GM12878 (cell line): ENCODE results near the gene ERN1. TPM values are rescaled to one million over a fixed set of nuclear protein-coding genes. Genes with fewer than 3 reads are reported as not detected.

ENCODE experiments used
- ATAC-seq: fragments of 200-7000 bp; cut with Tn5 transposase; 3 replicates; pipeline ENCODE4 v1.9.1; 2020; ENCODE audit warnings: mild to moderate bottlenecking, moderate library complexity
- BruUV-seq: library from RNA; stranded (reverse); fragments of 400-500 nt; replicated peaks from 2 replicates; lab custom pipeline; 2021; lab: Mats Ljungman, UMichigan
- CTCF ChIA-PET: fragments of 300-600 bp; sonication (Branson Sonifier 250); formaldehyde crosslinking; extraction: SDS; loops from one replicate; lab custom pipeline; 2021; ENCODE audit warnings: inconsistent platforms; lab: Yijun Ruan, JAX
- POLR2A ChIA-PET: fragments of 350-600 bp; formaldehyde crosslinking; extraction: SDS; loops from one replicate; lab custom pipeline; 2021; ENCODE audit warnings: inconsistent platforms; lab: Charles Lee
- RAD21 ChIA-PET: fragments of 300-600 bp; sonication (Branson Sonifier 250); formaldehyde crosslinking; loops from one replicate; lab custom pipeline; 2023; ENCODE audit warnings: antibody characterized with exemption; ENCODE audit not compliant: unreplicated experiment; lab: Charles Lee
- SMC1A ChIA-PET: fragments of 300-600 bp; sonication (Branson Sonifier 250); formaldehyde crosslinking; loops from one replicate; lab custom pipeline; 2023; ENCODE audit not compliant: unreplicated experiment, uncharacterized antibody; lab: Charles Lee
- DNase-seq: peaks from one replicate; pipeline ENCODE4 v3.0.0-alpha.2; 2011; ENCODE audit warnings: low read depth, low spot score
- FAIRE-seq: peaks from 3 replicates; lab custom pipeline; 2011; peaks lifted over from hg19 to GRCh38; lab: Jason Lieb, UNC
- H2AFZ ChIP-seq: 2 replicates; pipeline ENCODE4 v1.6.0; 2011; ENCODE audit warnings: low read depth, low read length, control low read depth; ENCODE audit not compliant: control insufficient read depth
- H3K27ac ChIP-seq: 2 replicates; pipeline ENCODE4 v1.5.1; 2011; ENCODE audit warnings: control low read depth; ENCODE audit not compliant: control insufficient read depth, insufficient read depth
- H3K27me3 ChIP-seq, 2 experiments: replicated peaks in 1 of 2; 2 replicates each; pipeline versions ENCODE4 v1.6.0 to v1.6.1; 2011; ENCODE audit warnings: low read length in 1 of 2; ENCODE audit not compliant: control insufficient read depth in 2 of 2, insufficient read depth in 2 of 2
- H3K36me3 ChIP-seq, 2 experiments: 2 replicates each; pipeline ENCODE4 v1.5.1; 2011; ENCODE audit warnings: low read length in 1 of 2; ENCODE audit not compliant: control insufficient read depth in 2 of 2, insufficient read depth in 2 of 2
- H3K4me1 ChIP-seq: 2 replicates; pipeline ENCODE4 v1.6.1; 2011; ENCODE audit warnings: mild to moderate bottlenecking, low read length, moderate library complexity, mixed read lengths; ENCODE audit not compliant: control insufficient read depth, insufficient read depth
- H3K4me2 ChIP-seq: 2 replicates; pipeline ENCODE4 v1.6.0; 2011; ENCODE audit warnings: control low read depth; ENCODE audit not compliant: control insufficient read depth, insufficient read depth
- H3K4me3 ChIP-seq: fragments of 200-600 bp; sonication (generic); 2 replicates; pipeline ENCODE4 v1.5.1; 2016
- H3K79me2 ChIP-seq: 2 replicates; pipeline ENCODE4 v1.6.0; 2011; ENCODE audit warnings: low read length; ENCODE audit not compliant: control insufficient read depth, insufficient read depth
- H3K9ac ChIP-seq: 2 replicates; pipeline ENCODE4 v1.8.0; 2011; ENCODE audit warnings: low read length, control low read depth, mixed read lengths; ENCODE audit not compliant: control insufficient read depth, insufficient read depth
- H3K9me3 ChIP-seq: replicated peaks from 3 replicates; pipeline ENCODE4 v1.5.1; 2011; ENCODE audit warnings: mild to moderate bottlenecking, low read length; ENCODE audit not compliant: control insufficient read depth, insufficient read depth
- H4K20me1 ChIP-seq: 2 replicates; pipeline ENCODE4 v1.6.0; 2011; ENCODE audit not compliant: control insufficient read depth, insufficient read depth
- BCLAF1 ChIP-seq: fragments of 450-650 bp; IDR thresholded peaks from 2 replicates; pipeline ENCODE4 v1.6.1; 2017; ENCODE audit warnings: antibody characterized with exemption, mild to moderate bottlenecking, moderate library complexity
- BHLHE40 ChIP-seq, 2 experiments: fragments of 450-650 bp in 1 of 2; IDR thresholded peaks; 2 replicates each; pipeline ENCODE4 v1.6.1; 2011 to 2017; ENCODE audit warnings: low read depth in 2 of 2, borderline replicate concordance in 1 of 2, improper control_type of control experiment in 1 of 2, low read length in 1 of 2, mild to moderate bottlenecking in 1 of 2
- DPF2 ChIP-seq: fragments of 450-650 bp; IDR thresholded peaks from 2 replicates; pipeline ENCODE4 v1.6.1; 2017; ENCODE audit warnings: mild to moderate bottlenecking
- EP300 ChIP-seq, 2 experiments: fragments of 150-350 bp in 1 of 2; IDR thresholded peaks; 2 replicates each; pipeline ENCODE4 v1.6.1; 2011 to 2012; ENCODE audit warnings: low read depth in 2 of 2, low read length in 2 of 2, borderline replicate concordance in 1 of 2, improper control_type of control experiment in 1 of 2, inconsistent platforms in 1 of 2; ENCODE audit not compliant: control insufficient read depth in 1 of 2
- EZH2 ChIP-seq: IDR thresholded peaks from 2 replicates; pipeline ENCODE4 v1.6.1; 2012; ENCODE audit warnings: low read depth, mild to moderate bottlenecking, control low read depth, inconsistent platforms, low read length, borderline replicate concordance; ENCODE audit not compliant: control insufficient read depth
- FOS ChIP-seq: IDR thresholded peaks from 3 replicates; pipeline ENCODE4 v1.6.1; 2011; ENCODE audit warnings: borderline replicate concordance; ENCODE audit not compliant: insufficient read length; ENCODE audit errors: extremely low read depth
- HCFC1 ChIP-seq: fragments of 150-350 bp; IDR thresholded peaks from 2 replicates; pipeline ENCODE4 v1.6.1; 2014; ENCODE audit warnings: low read length
- HDAC2 ChIP-seq: fragments of 200-600 bp; sonication (generic); IDR thresholded peaks from 2 replicates; pipeline ENCODE4 v1.6.1; 2017
- KAT2A ChIP-seq: conservative IDR thresholded peaks from 2 replicates; pipeline ENCODE4 v1.6.1; 2011; ENCODE audit warnings: low read depth, low read length; ENCODE audit not compliant: control insufficient read depth
- KDM1A ChIP-seq: fragments of 200-600 bp; sonication (generic); IDR thresholded peaks from 2 replicates; pipeline ENCODE4 v1.6.1; 2016; ENCODE audit warnings: borderline replicate concordance
- MTA2 ChIP-seq: fragments of 450-650 bp; IDR thresholded peaks from 2 replicates; pipeline ENCODE4 v1.6.1; 2016; ENCODE audit warnings: low read depth, mild to moderate bottlenecking, moderate library complexity
- NR2C1 ChIP-seq: fragments of 450-650 bp; IDR thresholded peaks from 2 replicates; pipeline ENCODE4 v1.6.1; 2017; ENCODE audit warnings: antibody characterized with exemption, mild to moderate bottlenecking, moderate library complexity
- PBX3 ChIP-seq: IDR thresholded peaks from 2 replicates; pipeline ENCODE4 v1.6.1; 2011; ENCODE audit warnings: mild to moderate bottlenecking, low read depth, low read length, moderate library complexity; ENCODE audit not compliant: insufficient replicate concordance
- RFX5 ChIP-seq: IDR thresholded peaks from 2 replicates; pipeline ENCODE4 v1.6.1; 2011; ENCODE audit warnings: low read depth, low read length, improper control_type of control experiment
- SP1 ChIP-seq: IDR thresholded peaks from one replicate; pipeline ENCODE4 v1.6.1; 2011; ENCODE audit warnings: low read depth, low read length
- TCF3 ChIP-seq: IDR thresholded peaks from 2 replicates; pipeline ENCODE4 v1.6.1; 2012; ENCODE audit warnings: low read depth, mild to moderate bottlenecking, low read length, borderline replicate concordance; ENCODE audit not compliant: insufficient read depth
- WRNIP1 ChIP-seq: IDR thresholded peaks from 2 replicates; pipeline ENCODE4 v1.6.1; 2011; ENCODE audit warnings: low read depth, low read length, improper control_type of control experiment, borderline replicate concordance
- WGBS: methylation state at CpG from one replicate; pipeline ENCODE4 v1.1.6; 2016; ENCODE audit warnings: low lambda C conversion rate; ENCODE audit not compliant: insufficient replicate concordance, insufficient coverage; ENCODE audit errors: missing lambda C conversion rate; 5-methylcytosine and 5-hydroxymethylcytosine counted together
- in situ Hi-C: fragments of 300-500 bp; cut with MboI; formaldehyde crosslinking; loops from 9 replicates; pipeline ENCODE4 v1.14.3; 2018; ENCODE audit warnings: mixed read lengths
- intact Hi-C: fragments of 100-400 bp; cut with micrococcal nuclease; formaldehyde crosslinking; loops from one replicate; pipeline ENCODE4 v1.14.2; 2022; ENCODE audit not compliant: unreplicated experiment
- polyA plus RNA-seq, 11 experiments: library from polyadenylated mRNA; depleted of rRNA in 4 of 11; unstranded in 6 of 11; stranded (reverse) in 5 of 11; fragments of >200 nt; fragmentation: Nextera tagmentation in 4 of 11; fragmentation: Illumina TruSeq in 1 of 11; extraction: Ambion mirVana in 4 of 11; extraction: Trizol in 1 of 11; gene quantifications; 1 replicate in 1 of 11; 2 replicates in 10 of 11; pipeline versions ENCODE4 v1.2.1 to v1.2.3, GENCODE V29; 2011 to 2016; ENCODE audit warnings: inconsistent platforms in 2 of 11, missing spikeins in 2 of 11, low read depth in 1 of 11
- total RNA-seq, 4 experiments: library from RNA; depleted of rRNA in 3 of 4; stranded (reverse); fragments of >200 nt in 3 of 4; fragmentation: Illumina TruSeq in 1 of 4; extraction: Trizol in 1 of 4; gene quantifications; 2 replicates each; pipeline versions ENCODE4 v1.2.1 to v1.2.3, GENCODE V29; 2013 to 2021
- TF ChIP-seq, protein P1 (sequence below): IDR thresholded peaks from 2 replicates; pipeline ENCODE4 v1.6.1; 2012; ENCODE audit warnings: low read depth, low read length, improper control_type of control experiment

ERN1 gene
- total and polyA plus RNA-seq, 10 of the 15 experiments (the other 5 are each of a cell fraction or from before 2014, with no cell fraction given) = 2.6 to 19.2 (median 7.6) TPM

DNA sequence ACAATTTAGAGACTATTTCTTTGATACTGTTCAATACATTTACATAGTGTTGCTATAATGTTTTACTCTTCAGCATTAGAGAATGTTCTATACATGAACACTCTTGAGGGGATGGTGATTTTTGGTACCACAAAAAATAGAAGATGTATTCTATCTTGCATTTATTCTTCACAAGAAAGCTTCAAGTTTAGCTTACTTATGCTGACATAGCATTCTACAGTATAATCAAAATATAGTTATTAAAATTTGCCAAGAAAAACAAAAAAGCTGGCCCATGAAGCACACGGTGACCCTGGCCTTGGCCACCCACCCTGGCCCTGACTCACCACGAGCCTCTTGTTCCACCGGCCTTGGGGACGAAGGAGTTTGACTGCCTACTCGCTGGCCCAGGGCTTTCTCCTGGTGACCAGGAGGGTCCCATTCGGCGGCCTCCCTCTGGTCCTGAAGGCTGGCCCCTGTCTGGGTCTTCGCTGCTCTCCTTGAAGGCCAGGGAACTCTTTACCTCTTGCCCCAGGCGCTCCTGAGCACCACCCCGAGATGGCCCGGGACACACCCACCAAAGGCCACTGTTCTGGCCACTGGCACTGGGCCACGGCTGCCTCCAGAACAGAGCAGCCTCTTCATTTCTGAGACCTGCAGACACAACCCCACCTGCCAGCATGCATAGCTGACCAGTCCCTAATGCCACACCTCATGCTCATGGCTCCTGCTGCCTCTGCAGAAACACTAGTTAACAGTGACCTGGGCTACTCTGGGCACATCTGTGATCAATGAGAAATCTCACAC is 87.1 kb downstream of the ERN1 start:
- Histone ChIP-seq H3K27ac (no peak overlapping the region), H3K4me3 (no peak overlapping the region), H3K9ac (no peak overlapping the region), H3K9me3 (no peaks in the 10 kb centered on the region), H3K79me2 (no peaks in the 10 kb centered on the region), H3K4me2 (no peak overlapping the region), H2AFZ (no peak overlapping the region), H3K36me3 (peaks cover 11 to 16% of the 10 kb centered on the region in 2 experiments), H3K4me1 (no peaks in the 10 kb centered on the region), H4K20me1 (no peaks in the 10 kb centered on the region), H3K27me3 (no peaks in the 10 kb centered on the region)
- FAIRE-seq (no peak), ATAC-seq (no peak), DNase-seq (no peak)
- WGBS = 91% methylated on average over 12 of the region's 12 CpGs
- ChIA-PET CTCF (interaction anchor here (0.5 to 3.0 kb wide), 8 partner anchors 8 to 313 kb away, joined by 3 to 26 read pairs (median 6); no protein-coding TSS in a partner anchor), SMC1A (interaction anchor here (0.9 to 2.7 kb wide), 8 partner anchors 10 to 91 kb away, joined by 3 to 9 read pairs (median 3); no protein-coding TSS in a partner anchor), RAD21 (interaction anchor here (1.2 kb wide), 1 partner anchor 14 kb away, joined by 4 read pairs; no protein-coding TSS in a partner anchor), POLR2A (interaction anchor here (0.7 to 1.7 kb wide), 3 partner anchors 13 to 89 kb away, joined by 3 to 4 read pairs (median 4); no protein-coding TSS in a partner anchor)
- intact Hi-C loops (no loop called here), in situ Hi-C loops (loop anchor here (25.0 kb wide), 1 partner anchor 244 kb away; no protein-coding TSS in a partner anchor)
- BruUV-seq = no TSS peak
- TF ChIP-seq DPF2 (no peak), HDAC2 (no peak), RFX5 (no peak), KAT2A (no peak), EZH2 (no peak), EP300 (IDR thresholded peaks at IDR 0.05; ENCODE audit: borderline replicate concordance in 1 of 2, control insufficient read depth in 1 of 2, low read depth in 2 of 2, low read length in 2 of 2) (no peak), BHLHE40 (IDR thresholded peaks at IDR 0.05; ENCODE audit: borderline replicate concordance in 1 of 2, low read depth in 2 of 2, low read length in 1 of 2) (no peak), BCLAF1 (no peak), KDM1A (no peak), MTA2 (no peak), TCF3 (no peak), NR2C1 (no peak), FOS (no peak), PBX3 (no peak), SP1 (no peak), WRNIP1 (no peak), HCFC1 (no peak)
- TF ChIP-seq, protein P1, sequence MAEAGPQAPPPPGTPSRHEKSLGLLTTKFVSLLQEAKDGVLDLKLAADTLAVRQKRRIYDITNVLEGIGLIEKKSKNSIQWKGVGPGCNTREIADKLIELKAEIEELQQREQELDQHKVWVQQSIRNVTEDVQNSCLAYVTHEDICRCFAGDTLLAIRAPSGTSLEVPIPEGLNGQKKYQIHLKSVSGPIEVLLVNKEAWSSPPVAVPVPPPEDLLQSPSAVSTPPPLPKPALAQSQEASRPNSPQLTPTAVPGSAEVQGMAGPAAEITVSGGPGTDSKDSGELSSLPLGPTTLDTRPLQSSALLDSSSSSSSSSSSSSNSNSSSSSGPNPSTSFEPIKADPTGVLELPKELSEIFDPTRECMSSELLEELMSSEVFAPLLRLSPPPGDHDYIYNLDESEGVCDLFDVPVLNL = no peak
